Measurements from ENCODE around the gene HOMEZ.

Gene HOMEZ

DNA sequence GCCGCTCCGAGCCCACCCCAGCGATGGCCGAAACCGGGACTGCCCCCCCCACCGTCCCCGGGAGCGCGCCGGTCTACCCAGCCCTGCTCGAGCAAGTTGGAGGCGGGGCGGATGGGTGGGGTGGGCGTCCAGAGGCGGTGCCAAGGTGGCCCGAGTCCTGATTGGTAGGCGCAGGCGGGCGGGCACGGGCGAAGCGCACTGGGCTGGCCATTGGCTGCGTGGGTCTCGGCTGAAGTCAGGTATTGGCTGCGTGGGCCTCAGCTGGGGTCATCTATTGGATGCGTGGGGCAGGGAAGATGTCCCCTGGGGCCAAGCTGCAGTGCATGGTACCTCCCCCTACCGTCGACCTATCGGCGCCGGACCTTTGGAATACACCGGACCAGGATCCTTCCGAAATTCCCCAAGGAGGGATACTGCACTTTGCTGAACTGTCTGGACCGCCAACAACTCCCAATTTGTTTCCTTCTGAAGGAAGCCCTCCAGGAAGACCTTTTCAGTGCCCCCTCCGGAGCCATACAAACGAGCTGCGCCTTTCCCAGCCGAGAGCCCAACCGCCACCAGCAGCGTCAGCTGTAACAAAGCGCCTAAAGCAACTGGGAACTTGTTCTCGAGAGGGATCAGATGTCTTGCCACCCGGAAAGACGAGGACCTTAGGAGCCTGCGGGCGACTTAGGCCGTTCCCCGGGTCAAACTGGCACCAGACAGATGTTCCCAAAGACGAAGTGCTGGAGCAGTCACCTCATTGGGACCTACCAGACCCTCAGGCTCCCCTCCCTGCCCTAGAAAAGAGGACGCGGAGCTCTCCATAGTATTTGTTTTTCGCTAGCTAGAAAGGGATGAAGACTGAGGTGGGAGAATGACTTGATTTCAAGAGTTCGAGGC lies at the start of gene HOMEZ (continued):
- no peak for TF ChIP-seq ZNF350 (tag by site-specific recombination; IDR thresholded peaks at IDR 0.05)
- TF ChIP-seq ZNF501 (tag by site-specific recombination; IDR thresholded peaks at IDR 0.05), result no peak
- TF ChIP-seq SCRT1 (tag by site-specific recombination; IDR thresholded peaks at IDR 0.05; ENCODE audit: borderline replicate concordance), result no peak
- TF ChIP-seq, protein P1, sequence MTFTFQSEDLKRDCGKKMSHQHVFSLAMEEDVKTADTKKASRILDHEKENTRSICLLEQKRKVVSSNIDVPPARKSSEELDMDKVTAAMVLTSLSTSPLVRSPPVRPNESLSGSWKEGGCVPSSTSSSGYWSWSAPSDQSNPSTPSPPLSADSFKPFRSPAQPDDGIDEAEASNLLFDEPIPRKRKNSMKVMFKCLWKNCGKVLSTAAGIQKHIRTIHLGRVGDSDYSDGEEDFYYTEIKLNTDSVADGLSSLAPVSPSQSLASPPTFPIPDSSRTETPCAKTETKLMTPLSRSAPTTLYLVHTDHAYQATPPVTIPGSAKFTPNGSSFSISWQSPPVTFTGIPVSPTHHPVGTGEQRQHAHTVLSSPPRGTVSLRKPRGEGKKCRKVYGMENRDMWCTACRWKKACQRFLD (tag by site-specific recombination; IDR thresholded peaks at IDR 0.05), result no peak
- TF ChIP-seq ZBTB1 (tag by site-specific recombination; IDR thresholded peaks at IDR 0.05), result no peak
- TF ChIP-seq ZNF391 (tag by site-specific recombination; IDR thresholded peaks at IDR 0.05; ENCODE audit: borderline replicate concordance, low read depth), result peak; percentile 15; the same call in 1 of the 2 replicates
- TF ChIP-seq GLIS1 (tag by site-specific recombination; IDR thresholded peaks at IDR 0.05), result peak; percentile 93
- TF ChIP-seq, protein P2, sequence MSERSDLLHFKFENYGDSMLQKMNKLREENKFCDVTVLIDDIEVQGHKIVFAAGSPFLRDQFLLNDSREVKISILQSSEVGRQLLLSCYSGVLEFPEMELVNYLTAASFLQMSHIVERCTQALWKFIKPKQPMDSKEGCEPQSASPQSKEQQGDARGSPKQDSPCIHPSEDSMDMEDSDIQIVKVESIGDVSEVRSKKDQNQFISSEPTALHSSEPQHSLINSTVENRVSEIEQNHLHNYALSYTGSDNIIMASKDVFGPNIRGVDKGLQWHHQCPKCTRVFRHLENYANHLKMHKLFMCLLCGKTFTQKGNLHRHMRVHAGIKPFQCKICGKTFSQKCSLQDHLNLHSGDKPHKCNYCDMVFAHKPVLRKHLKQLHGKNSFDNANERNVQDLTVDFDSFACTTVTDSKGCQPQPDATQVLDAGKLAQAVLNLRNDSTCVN (tag by site-specific recombination; optimal IDR thresholded peaks at IDR 0.05), result peak; percentile 87
- no peak for TF ChIP-seq MEIS1 (CRISPR knock-in tag; IDR thresholded peaks at IDR 0.05; ENCODE audit: borderline replicate concordance)
- no peak for TF ChIP-seq ZNF26 (tag by site-specific recombination; IDR thresholded peaks at IDR 0.05)
- TF ChIP-seq ZNF621 (tag by site-specific recombination; IDR thresholded peaks at IDR 0.05), result no peak
- TF ChIP-seq SP3 (tag by site-specific recombination; IDR thresholded peaks at IDR 0.05), result peak; percentile 98
- peak; percentile 78 for TF ChIP-seq KLF9 (tag by site-specific recombination; IDR thresholded peaks at IDR 0.05; ENCODE audit: low read depth)
- TF ChIP-seq ZBTB8A (tag by site-specific recombination; IDR thresholded peaks at IDR 0.05), result peak; percentile 70
- TF ChIP-seq ZNF596 (tag by site-specific recombination; IDR thresholded peaks at IDR 0.05), result no peak
- TF ChIP-seq, protein P3, sequence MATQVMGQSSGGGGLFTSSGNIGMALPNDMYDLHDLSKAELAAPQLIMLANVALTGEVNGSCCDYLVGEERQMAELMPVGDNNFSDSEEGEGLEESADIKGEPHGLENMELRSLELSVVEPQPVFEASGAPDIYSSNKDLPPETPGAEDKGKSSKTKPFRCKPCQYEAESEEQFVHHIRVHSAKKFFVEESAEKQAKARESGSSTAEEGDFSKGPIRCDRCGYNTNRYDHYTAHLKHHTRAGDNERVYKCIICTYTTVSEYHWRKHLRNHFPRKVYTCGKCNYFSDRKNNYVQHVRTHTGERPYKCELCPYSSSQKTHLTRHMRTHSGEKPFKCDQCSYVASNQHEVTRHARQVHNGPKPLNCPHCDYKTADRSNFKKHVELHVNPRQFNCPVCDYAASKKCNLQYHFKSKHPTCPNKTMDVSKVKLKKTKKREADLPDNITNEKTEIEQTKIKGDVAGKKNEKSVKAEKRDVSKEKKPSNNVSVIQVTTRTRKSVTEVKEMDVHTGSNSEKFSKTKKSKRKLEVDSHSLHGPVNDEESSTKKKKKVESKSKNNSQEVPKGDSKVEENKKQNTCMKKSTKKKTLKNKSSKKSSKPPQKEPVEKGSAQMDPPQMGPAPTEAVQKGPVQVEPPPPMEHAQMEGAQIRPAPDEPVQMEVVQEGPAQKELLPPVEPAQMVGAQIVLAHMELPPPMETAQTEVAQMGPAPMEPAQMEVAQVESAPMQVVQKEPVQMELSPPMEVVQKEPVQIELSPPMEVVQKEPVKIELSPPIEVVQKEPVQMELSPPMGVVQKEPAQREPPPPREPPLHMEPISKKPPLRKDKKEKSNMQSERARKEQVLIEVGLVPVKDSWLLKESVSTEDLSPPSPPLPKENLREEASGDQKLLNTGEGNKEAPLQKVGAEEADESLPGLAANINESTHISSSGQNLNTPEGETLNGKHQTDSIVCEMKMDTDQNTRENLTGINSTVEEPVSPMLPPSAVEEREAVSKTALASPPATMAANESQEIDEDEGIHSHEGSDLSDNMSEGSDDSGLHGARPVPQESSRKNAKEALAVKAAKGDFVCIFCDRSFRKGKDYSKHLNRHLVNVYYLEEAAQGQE (tag by site-specific recombination; IDR thresholded peaks at IDR 0.05), result peak; percentile 83
- no peak for TF ChIP-seq ZBTB11 (tag by site-specific recombination; conservative IDR thresholded peaks at IDR 0.05; ENCODE audit: low read depth)
- no peak for TF ChIP-seq ZNF174 (tag by site-specific recombination; IDR thresholded peaks at IDR 0.05)
- no peak for TF ChIP-seq ZNF214 (tag by site-specific recombination; IDR thresholded peaks at IDR 0.05; ENCODE audit: borderline replicate concordance)
- TF ChIP-seq ZNF768 (tag by site-specific recombination; IDR thresholded peaks at IDR 0.05), result no peak
- TF ChIP-seq ZNF2 (tag by site-specific recombination; IDR thresholded peaks at IDR 0.05), result no peak; the same call in 1 of the 2 replicates
- TF ChIP-seq, protein P4, sequence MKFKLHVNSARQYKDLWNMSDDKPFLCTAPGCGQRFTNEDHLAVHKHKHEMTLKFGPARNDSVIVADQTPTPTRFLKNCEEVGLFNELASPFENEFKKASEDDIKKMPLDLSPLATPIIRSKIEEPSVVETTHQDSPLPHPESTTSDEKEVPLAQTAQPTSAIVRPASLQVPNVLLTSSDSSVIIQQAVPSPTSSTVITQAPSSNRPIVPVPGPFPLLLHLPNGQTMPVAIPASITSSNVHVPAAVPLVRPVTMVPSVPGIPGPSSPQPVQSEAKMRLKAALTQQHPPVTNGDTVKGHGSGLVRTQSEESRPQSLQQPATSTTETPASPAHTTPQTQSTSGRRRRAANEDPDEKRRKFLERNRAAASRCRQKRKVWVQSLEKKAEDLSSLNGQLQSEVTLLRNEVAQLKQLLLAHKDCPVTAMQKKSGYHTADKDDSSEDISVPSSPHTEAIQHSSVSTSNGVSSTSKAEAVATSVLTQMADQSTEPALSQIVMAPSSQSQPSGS (tag by site-specific recombination; IDR thresholded peaks at IDR 0.05; ENCODE audit: low read depth), result no peak
- no peak for TF ChIP-seq YY1 (tag by site-specific recombination; IDR thresholded peaks at IDR 0.05)
- TF ChIP-seq ZNF112 (tag by site-specific recombination; IDR thresholded peaks at IDR 0.05), result no peak
- TF ChIP-seq ZNF692 (tag by site-specific recombination; IDR thresholded peaks at IDR 0.05), result no peak
